Gastroesophageal sphincter (tissue), 3 donors: ENCODE data around the gene GINS3.

Experiments
- POLR2A ChIP-seq, 2 donors: fragments of 450-650 bp; IDR thresholded peaks; one replicate each; pipeline ENCODE4 v1.6.1; 2017; ENCODE audit warnings: antibody characterized with exemption in 2 of 2, mild to moderate bottlenecking in 2 of 2, moderate library complexity in 1 of 2
- POLR2AphosphoS5 ChIP-seq: sonication (generic); formaldehyde crosslinking; IDR thresholded peaks from one replicate; pipeline ENCODE4 v1.6.1; 2017; ENCODE audit warnings: antibody characterized with exemption
- TF ChIP-seq, protein P1 (sequence below), 4 experiments: fragments of 200-600 bp in 2 of 4; fragments of 450-650 bp in 2 of 4; sonication (generic) in 1 of 4; IDR thresholded peaks; one replicate each; pipeline ENCODE4 v1.5.1; 2017 to 2019; ENCODE audit warnings: antibody characterized with exemption in 4 of 4, mild to moderate bottlenecking in 2 of 4, moderate library complexity in 2 of 4

DNA sequence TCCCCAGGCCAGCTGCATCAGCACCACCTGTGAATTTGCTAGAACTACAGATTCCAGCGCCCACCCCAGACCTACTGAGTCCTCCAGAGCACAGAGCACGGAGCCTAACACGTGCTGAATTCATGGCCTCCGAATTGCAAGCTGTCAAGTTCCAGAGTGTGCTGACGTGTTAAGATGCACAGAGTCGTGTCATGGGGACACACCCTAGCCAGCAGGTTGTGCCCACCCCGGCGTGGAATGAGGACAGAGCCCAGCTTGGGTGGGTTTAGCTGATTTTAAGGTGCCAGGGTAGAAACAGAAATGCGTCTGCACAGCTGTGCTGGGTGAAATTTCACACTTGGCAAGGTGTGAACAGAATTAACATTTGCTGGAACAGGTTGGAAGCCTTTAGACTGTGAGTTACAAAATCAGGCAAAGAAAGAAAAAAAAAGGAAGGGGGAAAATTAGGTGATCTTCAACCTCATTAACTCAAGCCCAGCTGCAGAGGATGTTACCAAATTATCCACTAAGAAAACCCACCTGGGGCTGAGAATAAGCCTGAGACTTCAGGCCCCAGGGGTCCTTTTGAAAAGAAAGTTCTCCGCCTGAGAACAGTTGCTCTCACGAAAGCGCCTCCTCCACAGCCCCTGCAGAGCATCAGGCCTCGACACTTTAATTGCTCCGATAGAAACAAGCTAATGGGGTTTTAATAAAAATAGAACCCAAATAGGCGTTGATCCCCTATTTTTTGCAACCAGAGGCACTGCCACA, 27.1 kb downstream of the GINS3 start:
- TF ChIP-seq, protein P1, sequence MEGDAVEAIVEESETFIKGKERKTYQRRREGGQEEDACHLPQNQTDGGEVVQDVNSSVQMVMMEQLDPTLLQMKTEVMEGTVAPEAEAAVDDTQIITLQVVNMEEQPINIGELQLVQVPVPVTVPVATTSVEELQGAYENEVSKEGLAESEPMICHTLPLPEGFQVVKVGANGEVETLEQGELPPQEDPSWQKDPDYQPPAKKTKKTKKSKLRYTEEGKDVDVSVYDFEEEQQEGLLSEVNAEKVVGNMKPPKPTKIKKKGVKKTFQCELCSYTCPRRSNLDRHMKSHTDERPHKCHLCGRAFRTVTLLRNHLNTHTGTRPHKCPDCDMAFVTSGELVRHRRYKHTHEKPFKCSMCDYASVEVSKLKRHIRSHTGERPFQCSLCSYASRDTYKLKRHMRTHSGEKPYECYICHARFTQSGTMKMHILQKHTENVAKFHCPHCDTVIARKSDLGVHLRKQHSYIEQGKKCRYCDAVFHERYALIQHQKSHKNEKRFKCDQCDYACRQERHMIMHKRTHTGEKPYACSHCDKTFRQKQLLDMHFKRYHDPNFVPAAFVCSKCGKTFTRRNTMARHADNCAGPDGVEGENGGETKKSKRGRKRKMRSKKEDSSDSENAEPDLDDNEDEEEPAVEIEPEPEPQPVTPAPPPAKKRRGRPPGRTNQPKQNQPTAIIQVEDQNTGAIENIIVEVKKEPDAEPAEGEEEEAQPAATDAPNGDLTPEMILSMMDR (IDR thresholded peaks at IDR 0.05), result no peak
- no peak for TF ChIP-seq POLR2AphosphoS5
- TF ChIP-seq POLR2A (IDR thresholded peaks at IDR 0.05), result no peak
